GM10847 (cell line): ENCODE data around the gene WDR48.

Experiments used
- POLR2A ChIP-seq: IDR thresholded peaks from 2 replicates; pipeline ENCODE4 v1.6.1; 2011; ENCODE audit not compliant: insufficient read length; ENCODE audit errors: extremely low read depth

The WDR48 gene

DNA sequence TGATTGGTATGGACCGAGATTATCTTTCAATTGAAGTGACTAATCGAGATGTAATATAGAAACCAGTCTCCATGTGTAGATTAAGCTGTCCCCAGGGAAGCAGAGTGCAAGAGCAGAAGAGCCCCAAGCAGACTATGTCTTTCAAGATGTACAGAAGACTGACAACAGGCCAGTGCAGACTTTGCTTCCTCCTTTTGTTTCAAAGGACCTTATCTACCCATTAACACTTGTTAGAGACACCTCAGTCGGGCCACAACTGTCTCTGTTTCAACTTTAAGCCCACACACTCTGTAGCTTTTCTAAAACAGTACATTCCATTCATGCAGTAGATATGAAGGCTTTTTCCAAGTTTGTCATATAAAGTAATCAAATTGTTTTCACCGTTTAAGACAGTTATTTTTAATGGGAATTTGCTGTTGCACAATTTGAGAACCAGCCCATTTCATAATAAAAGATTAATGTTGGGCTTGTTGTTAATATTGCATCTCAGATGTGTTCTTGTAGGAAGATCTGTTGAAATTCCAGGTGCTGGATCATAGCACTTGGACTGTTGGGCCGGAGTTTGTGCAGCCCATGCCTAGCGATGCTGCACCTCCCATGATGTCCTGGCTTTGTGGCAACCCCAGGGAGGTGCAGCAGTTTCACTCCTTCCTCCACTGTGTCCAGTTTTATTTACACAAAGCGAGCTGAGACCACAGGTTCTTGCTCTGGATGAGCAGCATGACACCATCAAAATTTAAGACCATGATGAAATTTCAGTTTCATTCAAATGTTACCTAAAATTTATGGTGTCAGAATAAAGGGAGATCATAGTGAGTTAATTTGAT is 43.2 kb downstream of the WDR48 start:
- TF ChIP-seq POLR2A, result no peak

DNA sequence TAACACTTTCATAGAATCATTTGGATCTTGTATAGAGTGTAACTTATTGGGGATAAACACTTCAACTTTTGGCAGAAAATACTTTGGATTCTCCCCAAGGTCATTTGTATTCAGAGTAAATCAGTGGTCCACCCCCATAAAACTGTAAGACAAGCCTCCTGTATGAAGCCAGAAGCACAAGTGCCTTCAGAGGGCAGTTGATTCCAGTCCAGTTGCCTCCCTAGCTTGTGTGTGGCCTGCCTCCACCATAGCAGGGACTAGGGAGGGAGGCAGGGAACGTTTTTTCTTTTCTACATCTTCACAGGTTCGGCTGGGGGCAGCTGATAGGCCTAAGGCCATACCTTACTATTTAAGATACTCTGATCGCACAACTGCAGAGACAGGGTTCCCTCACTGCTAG is 44.0 kb downstream of the WDR48 start:
- no peak for TF ChIP-seq POLR2A

- no peak for TF ChIP-seq POLR2A
Measured at GRCh38 chr3:39096775-39097174, 45.0 kb downstream of the WDR48 start.

- no peak for TF ChIP-seq POLR2A
Measured at GRCh38 chr3:39097716-39098472, 46.1 kb downstream of the WDR48 start.

- no peak for TF ChIP-seq POLR2A
Measured at GRCh38 chr3:39098473-39099000, 46.7 kb downstream of the WDR48 start.

DNA sequence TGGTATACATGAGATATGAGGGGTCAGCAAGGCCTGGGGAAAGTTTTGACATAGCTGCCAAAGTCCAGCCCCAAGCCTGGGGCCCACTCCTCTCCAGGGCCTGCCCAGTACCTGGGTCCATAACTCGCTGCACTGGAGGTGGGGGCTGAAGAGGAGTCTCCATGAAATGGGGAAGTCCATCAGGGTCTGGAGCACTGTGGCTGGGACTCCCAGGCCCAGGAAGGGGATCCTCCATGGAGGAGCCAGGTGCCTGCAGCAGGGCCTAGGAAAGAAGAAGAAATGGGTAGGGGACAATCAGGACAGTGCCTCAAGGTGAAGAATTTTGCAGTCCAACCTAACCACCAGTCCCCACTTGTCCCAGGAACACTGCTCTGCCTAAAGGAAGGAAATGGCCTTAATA is 47.4 kb downstream of the WDR48 start:
- no peak for TF ChIP-seq POLR2A

DNA sequence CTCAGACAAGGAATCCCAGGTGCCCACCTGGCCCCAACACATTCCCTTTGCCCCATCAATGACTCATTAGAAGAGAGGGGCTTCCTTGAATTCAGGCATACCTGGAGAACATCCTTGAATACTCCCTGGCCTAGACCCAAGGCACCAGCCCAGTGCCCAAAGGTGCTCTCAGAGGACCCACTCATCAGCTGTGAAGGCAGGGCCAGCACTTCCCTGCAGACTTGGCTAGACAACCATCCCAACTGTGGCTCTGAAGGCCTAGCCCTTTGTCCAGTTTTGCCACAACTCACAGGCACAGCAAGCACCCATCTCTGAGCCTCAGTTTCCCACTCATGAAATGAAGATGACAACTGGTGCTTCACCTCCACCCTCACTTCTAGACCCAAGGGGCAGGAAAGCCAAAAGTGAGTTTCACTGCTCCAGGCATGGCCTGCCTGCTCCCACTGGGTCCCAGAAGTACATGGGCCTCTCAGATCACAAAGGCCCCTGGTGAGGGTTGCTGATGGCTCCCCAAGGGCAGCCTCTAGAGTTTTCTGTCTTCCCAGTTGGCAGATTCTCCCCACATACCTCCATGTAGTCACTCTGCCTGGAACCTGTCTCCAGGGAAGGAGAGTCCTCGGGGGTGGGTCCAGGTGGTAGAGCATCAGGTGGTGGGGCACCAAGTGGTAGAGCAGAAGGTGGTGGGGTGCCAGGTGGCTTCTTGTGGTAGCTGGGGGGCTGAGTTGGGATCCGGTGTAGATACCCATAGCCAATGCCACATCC is 48.1 kb downstream of the WDR48 start:
- no peak for TF ChIP-seq POLR2A

GRCh38 chr3:39100500-39100886 is 48.7 kb downstream of the WDR48 start:
- TF ChIP-seq POLR2A, result no peak

DNA sequence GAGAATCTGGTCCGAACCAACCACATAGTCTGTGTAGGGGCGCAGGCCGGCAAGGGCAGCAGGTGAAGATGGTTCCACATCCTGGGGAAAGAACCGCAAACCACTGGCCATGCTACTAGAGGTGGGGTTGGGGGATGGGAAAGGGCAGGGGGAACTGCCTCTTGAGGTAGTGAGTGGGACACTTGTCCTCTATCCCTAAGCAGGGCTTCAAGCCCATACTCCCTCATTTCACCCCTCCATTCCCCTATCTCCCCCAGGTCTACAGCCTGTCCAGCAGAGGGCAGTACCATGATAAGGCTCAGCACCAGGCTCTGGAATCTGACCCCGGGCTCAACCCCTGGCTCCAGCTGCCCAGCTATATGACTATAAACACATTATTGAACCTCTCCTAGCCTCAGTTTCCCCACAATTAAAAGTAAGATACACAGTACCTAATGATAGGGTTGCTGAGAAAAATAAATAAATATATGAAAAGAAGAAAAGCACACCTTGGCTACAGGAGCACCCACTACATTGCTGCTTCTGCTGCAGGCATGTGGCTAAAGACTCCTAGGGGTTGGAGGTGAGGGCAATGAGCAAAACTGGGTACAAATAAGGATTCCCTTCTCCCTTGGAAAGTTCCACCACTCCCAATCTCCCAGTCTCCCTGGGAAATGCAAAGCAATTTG is 49.3 kb downstream of the WDR48 start:
- no peak for TF ChIP-seq POLR2A

GRCh38 chr3:39102504-39103323 is 50.9 kb downstream of the WDR48 start:
- no peak for TF ChIP-seq POLR2A

DNA sequence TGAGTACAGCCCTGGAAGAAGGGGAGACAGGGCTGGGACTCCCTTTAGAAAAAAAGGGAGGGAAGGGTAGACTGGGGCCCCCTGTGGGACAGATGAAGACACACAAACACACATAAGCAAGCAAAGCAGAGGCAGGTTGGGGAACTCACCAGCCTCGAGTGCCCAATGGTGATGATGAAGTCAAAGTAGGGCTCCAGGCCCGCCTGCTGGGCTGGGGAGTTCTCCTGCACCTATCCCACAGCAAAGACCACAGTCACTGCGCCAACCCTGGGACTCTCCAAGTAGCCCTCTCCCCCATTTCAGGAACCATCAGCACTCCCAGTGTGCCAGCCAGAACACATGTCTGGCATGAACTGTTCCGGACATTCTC is 51.5 kb downstream of the WDR48 start:
- TF ChIP-seq POLR2A, result no peak

DNA sequence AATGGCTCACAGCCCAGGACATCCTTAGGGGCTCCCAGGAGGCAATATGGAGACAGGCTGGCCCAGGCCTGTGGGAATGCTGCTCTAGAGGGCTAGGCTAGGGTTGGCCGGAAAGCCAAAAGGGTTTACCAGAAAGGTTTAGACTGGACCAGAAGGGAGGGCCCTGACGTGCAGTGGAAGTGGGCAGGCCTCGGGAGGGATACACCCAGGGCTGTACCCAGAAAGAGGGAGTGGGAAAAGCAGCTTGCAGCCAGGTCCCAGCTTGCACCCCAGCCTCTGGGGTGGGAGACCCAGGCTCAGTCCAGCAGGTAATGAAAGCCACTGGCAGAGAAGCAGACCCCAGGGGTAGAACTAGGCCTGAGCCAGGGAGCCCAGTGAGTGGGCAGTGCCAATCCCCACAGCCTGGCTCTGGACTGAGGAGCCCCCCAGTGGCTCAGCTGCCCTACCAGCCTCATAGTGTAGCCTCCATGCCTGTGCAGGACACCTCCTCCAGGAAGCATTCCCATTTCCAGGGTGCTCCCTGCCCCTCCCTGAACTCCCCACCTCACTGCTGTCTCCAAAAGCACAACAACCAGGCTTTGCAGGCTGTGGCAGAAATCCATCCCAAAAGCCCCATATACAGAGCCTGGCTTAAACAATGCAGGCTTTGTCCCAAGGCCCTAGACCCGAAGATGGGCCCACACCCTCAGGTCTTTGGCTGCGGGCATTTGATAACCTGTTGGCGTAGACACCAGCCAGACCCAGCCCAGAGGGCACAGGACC is 52.2 kb downstream of the WDR48 start:
- no peak for TF ChIP-seq POLR2A

DNA sequence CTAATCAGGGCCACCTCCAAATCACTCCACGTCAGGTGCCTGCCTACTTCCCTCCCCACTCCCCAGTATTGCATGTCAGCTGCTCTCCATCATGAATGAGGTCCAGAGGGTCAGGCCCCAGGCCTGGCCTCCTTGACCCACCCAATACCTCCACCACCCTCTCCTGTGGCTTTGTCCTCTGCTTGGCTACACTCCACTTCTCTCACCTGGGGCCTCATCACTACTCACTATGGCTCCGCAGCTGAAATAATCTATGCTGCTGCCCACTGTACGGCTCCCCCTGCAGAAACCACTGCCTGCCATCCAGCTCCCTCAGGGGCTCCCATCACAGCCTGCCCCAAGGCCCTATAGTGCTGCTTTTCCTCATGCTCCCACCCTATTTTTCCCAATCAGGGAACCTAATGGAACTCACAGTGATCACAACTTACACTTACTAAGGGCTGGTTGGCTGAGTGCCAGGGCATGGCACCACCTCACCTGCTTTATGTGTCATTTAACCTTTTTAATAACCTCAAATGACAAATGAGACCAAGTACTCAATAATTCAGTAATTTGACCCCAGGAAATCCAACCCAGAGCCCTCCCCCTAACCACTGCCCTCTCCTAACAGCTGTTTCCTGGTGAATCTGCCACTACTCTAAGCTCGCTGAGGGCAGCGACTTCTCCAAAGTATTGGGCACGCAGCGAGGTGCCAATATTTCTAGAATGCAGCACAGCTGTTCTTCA is 53.3 kb downstream of the WDR48 start:
- TF ChIP-seq POLR2A, result no peak
